K562 (cell line): ENCODE results near the gene PCP2. TPM values are rescaled to one million over a fixed set of nuclear protein-coding genes. Genes with fewer than 3 reads are reported as not detected.

Experiments
- AFF1 ChIP-seq, 2 experiments: fragments of 450-650 bp; IDR thresholded peaks; 2 replicates each; pipeline ENCODE4 v1.6.1; 2018; ENCODE audit warnings: mild to moderate bottlenecking in 2 of 2, low read depth in 1 of 2; ENCODE audit not compliant: partially characterized antibody in 2 of 2
- BHLHE40 ChIP-seq: IDR thresholded peaks from 2 replicates; pipeline ENCODE4 v1.6.1; 2011; ENCODE audit warnings: low read length, improper control_type of control experiment
- CBFA2T3 ChIP-seq: fragments of 450-650 bp; IDR thresholded peaks from 2 replicates; pipeline ENCODE4 v1.6.1; 2017
- EGR1 ChIP-seq: fragments of 450-650 bp; conservative IDR thresholded peaks from 2 replicates; pipeline ENCODE4 v1.6.1; 2017; ENCODE audit warnings: mild to moderate bottlenecking
- ELK1 ChIP-seq: sonication (generic); formaldehyde crosslinking; IDR thresholded peaks from 2 replicates; pipeline ENCODE4 v1.8.1; 2022; ENCODE audit warnings: missing genetic modification reagents
- MCM2 ChIP-seq: fragments of 450-650 bp; IDR thresholded peaks from 2 replicates; pipeline ENCODE4 v1.6.1; 2017; ENCODE audit warnings: low read depth, mild to moderate bottlenecking
- MTA2 ChIP-seq: fragments of 450-650 bp; IDR thresholded peaks from 2 replicates; pipeline ENCODE4 v1.6.1; 2016; ENCODE audit warnings: low read depth
- MXI1 ChIP-seq: IDR thresholded peaks from 2 replicates; pipeline ENCODE4 v1.6.1; 2011; ENCODE audit warnings: low read depth, mild to moderate bottlenecking, improper control_type of control experiment, low read length
- PRMT5 ChIP-seq: sonication (generic); formaldehyde crosslinking; IDR thresholded peaks from 2 replicates; pipeline ENCODE4 v1.5.0; 2020; ENCODE audit warnings: missing genetic modification reagents
- RBBP5 ChIP-seq: fragments of 200-600 bp; sonication (generic); IDR thresholded peaks from 2 replicates; pipeline ENCODE4 v1.6.1; 2012; ENCODE audit warnings: borderline replicate concordance, mild to moderate bottlenecking, low read length, control low read depth, inconsistent platforms; ENCODE audit not compliant: insufficient read depth, poor library complexity, severe bottlenecking
- RBM22 ChIP-seq: fragments of 200-400 bp; formaldehyde crosslinking; IDR thresholded peaks from 2 replicates; pipeline ENCODE4 v1.6.1; 2018; ENCODE audit warnings: low read length, low read depth; ENCODE audit not compliant: poor library complexity, severe bottlenecking
- SNIP1 ChIP-seq: fragments of 450-650 bp; IDR thresholded peaks from 2 replicates; pipeline ENCODE4 v1.7.1; 2017; ENCODE audit warnings: low read depth, mild to moderate bottlenecking
- WHSC1 ChIP-seq: IDR thresholded peaks from one replicate; pipeline ENCODE4 v1.6.1; 2012; ENCODE audit warnings: low read length, control low read depth, inconsistent platforms
- ZNF23 ChIP-seq: fragments of 250-450 bp; sonication (Bioruptor Pico); IDR thresholded peaks from 2 replicates; pipeline ENCODE4 v1.4.0; 2020; ENCODE audit warnings: mild to moderate bottlenecking
- ZNF232 ChIP-seq: sonication (generic); formaldehyde crosslinking; IDR thresholded peaks from 2 replicates; pipeline ENCODE4 v1.8.0; 2022; ENCODE audit warnings: mild to moderate bottlenecking, missing genetic modification reagents
- ZNF384 ChIP-seq: IDR thresholded peaks from 2 replicates; pipeline ENCODE4 v1.6.1; 2012; ENCODE audit warnings: low read depth, low read length, improper control_type of control experiment
- polyA plus RNA-seq, 8 experiments: library from polyadenylated mRNA; depleted of rRNA in 4 of 8; stranded (reverse) in 5 of 8; unstranded in 3 of 8; fragments of >200 nt; fragmentation: Nextera tagmentation in 2 of 8; fragmentation: Illumina TruSeq in 1 of 8; extraction: Ambion mirVana in 2 of 8; extraction: Trizol in 1 of 8; gene quantifications; 2 replicates each; pipeline versions ENCODE4 v1.2.1 to v1.2.3, GENCODE V29; 2011 to 2014; ENCODE audit warnings: inconsistent platforms in 1 of 8, missing spikeins in 1 of 8
- total RNA-seq, 7 experiments: library from RNA; depleted of rRNA in 6 of 7; stranded (reverse); fragments of >200 nt in 6 of 7; fragmentation: Illumina TruSeq in 2 of 7; extraction: Trizol in 2 of 7; gene quantifications; 2 replicates each; pipeline versions ENCODE4 v1.2.1 to v1.2.3, GENCODE V29; 2011 to 2021; ENCODE audit warnings: low replicate concordance in 1 of 7
- TF ChIP-seq, protein P1 (sequence below): conservative IDR thresholded peaks from 2 replicates; pipeline ENCODE4 v1.6.1; 2011; ENCODE audit warnings: low read depth, mild to moderate bottlenecking, low read length; ENCODE audit not compliant: control insufficient read depth
- TF ChIP-seq, protein P2 (sequence below): fragments of 150-350 bp; conservative IDR thresholded peaks from 2 replicates; pipeline ENCODE4 v1.6.1; 2014; ENCODE audit warnings: low read length

Gene PCP2
- total and polyA plus RNA-seq, 9 of the 15 experiments (the other 6 are each of a cell fraction or from before 2014, with no cell fraction given): 0.17 to 1.3 (median 0.49) TPM; not detected in 3

GRCh38 chr19:7652061-7652641 lies 18.6 kb upstream of the PCP2 start (continued):
- peak in 1 of 2 experiments; percentile 56 for TF ChIP-seq AFF1 (IDR thresholded peaks at IDR 0.05; ENCODE audit: low read depth in 1 of 2, partially characterized antibody in 2 of 2)
- peak; percentile 47; the same call in 1 of the 2 replicates for TF ChIP-seq EGR1
- peak; percentile 85 for TF ChIP-seq ZNF384
- TF ChIP-seq WHSC1: no peak
- TF ChIP-seq BHLHE40: no peak
- TF ChIP-seq ZNF232 (CRISPR knock-in tag): no peak
- no peak for TF ChIP-seq PRMT5 (CRISPR knock-in tag)
- no peak for TF ChIP-seq RBM22
- TF ChIP-seq CBFA2T3: peak; percentile 25; the same call in 1 of the 2 replicates
- TF ChIP-seq SNIP1: no peak
- no peak for TF ChIP-seq ELK1 (CRISPR knock-in tag)
- TF ChIP-seq MTA2: no peak
- TF ChIP-seq MXI1: no peak
- TF ChIP-seq MCM2: no peak
- TF ChIP-seq, protein P1, sequence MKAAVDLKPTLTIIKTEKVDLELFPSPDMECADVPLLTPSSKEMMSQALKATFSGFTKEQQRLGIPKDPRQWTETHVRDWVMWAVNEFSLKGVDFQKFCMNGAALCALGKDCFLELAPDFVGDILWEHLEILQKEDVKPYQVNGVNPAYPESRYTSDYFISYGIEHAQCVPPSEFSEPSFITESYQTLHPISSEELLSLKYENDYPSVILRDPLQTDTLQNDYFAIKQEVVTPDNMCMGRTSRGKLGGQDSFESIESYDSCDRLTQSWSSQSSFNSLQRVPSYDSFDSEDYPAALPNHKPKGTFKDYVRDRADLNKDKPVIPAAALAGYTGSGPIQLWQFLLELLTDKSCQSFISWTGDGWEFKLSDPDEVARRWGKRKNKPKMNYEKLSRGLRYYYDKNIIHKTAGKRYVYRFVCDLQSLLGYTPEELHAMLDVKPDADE: no peak
- TF ChIP-seq, protein P2, sequence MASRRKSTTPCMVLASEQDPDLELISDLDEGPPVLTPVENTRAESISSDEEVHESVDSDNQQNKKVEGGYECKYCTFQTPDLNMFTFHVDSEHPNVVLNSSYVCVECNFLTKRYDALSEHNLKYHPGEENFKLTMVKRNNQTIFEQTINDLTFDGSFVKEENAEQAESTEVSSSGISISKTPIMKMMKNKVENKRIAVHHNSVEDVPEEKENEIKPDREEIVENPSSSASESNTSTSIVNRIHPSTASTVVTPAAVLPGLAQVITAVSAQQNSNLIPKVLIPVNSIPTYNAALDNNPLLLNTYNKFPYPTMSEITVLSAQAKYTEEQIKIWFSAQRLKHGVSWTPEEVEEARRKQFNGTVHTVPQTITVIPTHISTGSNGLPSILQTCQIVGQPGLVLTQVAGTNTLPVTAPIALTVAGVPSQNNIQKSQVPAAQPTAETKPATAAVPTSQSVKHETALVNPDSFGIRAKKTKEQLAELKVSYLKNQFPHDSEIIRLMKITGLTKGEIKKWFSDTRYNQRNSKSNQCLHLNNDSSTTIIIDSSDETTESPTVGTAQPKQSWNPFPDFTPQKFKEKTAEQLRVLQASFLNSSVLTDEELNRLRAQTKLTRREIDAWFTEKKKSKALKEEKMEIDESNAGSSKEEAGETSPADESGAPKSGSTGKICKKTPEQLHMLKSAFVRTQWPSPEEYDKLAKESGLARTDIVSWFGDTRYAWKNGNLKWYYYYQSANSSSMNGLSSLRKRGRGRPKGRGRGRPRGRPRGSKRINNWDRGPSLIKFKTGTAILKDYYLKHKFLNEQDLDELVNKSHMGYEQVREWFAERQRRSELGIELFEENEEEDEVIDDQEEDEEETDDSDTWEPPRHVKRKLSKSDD: no peak
- TF ChIP-seq RBBP5: peak; percentile 61
- no peak for TF ChIP-seq ZNF23 (CRISPR knock-in tag)
